22Rv1 (cell line): Measurements from ENCODE around the gene IQCK.
A peak's percentile ranks its signal among the peaks of the same experiment; 100 is the strongest.

Source experiments
- H3K27ac ChIP-seq: fragments of 450-650 bp; 2 replicates; pipeline ENCODE4 v1.5.1; 2017
- CTCF ChIP-seq: fragments of 450-650 bp; IDR thresholded peaks from 2 replicates; pipeline ENCODE4 v1.5.1; 2017; ENCODE audit warnings: mild to moderate bottlenecking
- ZFX ChIP-seq: fragments of 450-650 bp; IDR thresholded peaks from 2 replicates; pipeline ENCODE4 v1.6.1; 2017; ENCODE audit warnings: antibody characterized with exemption, borderline replicate concordance

The IQCK gene

GRCh38 chr16:19886073-19886941, 168.2 kb downstream of the IQCK start:
- H3K27ac ChIP-seq: no peak overlapping the region
- no peak for TF ChIP-seq ZFX
- TF ChIP-seq CTCF: peak; percentile 100

GRCh38 chr16:19888834-19889233, 170.8 kb downstream of the IQCK start:
- TF ChIP-seq ZFX (no peak), CTCF (no peak)
- H3K27ac ChIP-seq: no peak overlapping the region

DNA sequence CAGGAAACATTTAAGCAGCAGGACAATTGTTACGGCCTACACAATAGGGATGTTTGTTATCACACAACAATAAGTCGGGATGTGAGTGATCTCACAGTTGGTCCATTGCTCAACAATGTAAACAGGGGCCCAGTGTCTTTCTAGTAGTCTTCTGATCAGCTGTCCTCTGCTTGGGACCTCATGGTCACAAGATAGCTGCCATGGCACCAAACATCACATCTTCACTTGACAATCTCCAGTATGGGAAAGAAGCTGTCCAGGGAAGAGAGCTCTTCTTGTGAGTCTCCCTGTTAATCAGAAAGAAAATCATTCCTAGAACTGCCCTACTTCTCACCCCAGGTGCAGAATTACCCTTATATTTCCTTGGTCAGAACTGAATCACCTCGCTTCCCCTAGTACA, 172.8 kb downstream of the IQCK start:
- H3K27ac ChIP-seq: no peak overlapping the region
- no peak for TF ChIP-seq ZFX
- no peak for TF ChIP-seq CTCF

DNA sequence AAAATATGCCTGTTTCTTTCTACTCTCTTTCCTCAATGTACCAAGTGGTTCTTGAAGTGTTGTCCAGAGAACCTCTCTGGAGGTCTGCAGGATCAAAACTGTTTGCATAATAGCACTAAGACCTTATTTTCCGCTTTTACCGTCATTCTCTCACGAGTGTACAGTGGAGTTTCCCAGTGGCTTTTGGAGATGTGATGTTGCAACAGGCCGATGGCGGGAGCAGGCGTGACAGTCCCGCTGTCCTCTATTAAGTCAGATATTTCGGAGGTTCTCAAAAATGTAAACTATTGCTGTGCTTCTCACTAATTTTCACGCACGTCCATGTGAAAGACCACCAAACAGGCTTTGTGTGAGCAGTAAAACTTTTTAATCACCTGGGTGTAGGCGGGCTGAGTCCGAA, 174.8 kb downstream of the IQCK start:
- H3K27ac ChIP-seq: no peak overlapping the region
- TF ChIP-seq CTCF (no peak), ZFX (no peak)

DNA sequence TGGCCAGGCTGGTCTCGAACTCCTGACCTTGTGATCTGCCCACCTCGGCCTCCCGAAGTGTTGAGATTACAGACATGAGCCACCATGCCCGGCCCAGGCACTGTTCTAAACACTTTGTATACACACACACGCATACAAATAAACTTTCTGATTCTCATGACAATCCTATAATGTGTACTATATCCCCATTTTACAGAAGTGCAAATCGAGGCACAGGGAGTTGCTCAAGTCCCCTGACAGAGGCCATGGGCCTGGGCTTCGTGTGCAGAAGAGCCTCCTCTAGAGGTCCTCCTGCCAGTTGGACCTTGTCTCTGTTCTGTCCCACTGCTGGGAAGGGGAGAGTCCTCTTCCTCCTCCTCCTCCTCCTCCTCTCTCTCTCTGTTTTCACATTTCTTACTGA, 176.5 kb downstream of the IQCK start:
- TF ChIP-seq CTCF (no peak), ZFX (no peak)
- no peak overlapping the region for H3K27ac ChIP-seq

DNA sequence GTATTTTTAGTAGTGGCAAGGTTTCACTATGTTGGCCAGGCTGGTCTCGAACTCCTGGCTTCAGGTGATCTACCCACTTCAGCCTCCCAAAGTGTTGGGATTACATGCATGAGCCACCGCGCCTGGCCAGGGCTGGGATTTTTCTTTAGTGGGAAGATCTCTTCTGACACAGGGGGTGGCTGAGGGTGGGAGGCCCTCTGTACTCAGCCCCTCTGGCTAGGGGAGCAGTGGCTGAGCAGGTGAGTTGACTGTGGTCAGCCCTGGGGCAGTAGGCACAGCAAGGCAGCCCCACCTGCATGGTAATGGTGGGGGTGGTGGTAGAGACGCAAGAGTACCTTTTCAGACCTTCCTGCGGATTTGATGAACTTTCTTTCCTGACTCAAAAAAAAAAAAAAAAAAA, 178.9 kb downstream of the IQCK start:
- no peak overlapping the region for H3K27ac ChIP-seq
- TF ChIP-seq CTCF: no peak
- no peak for TF ChIP-seq ZFX

DNA sequence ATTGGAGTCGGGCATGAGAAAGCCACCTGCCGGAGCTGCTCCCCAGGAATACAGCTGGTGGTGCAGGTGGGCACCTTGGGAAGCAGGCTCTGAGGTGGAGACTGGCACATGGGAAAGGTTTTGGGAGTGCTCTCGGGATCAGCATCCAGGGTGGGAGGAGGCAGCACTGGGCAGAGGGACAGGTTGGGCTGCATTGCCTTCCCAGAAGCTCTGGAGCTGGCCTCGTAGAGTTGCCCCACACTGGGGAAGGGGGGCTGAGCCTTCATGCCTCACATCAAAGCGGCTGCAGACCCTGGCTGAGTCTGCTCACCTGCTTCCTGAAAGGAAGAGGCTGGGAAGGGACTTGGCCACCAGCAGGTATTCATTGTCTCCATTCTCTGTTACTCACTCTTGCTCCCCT, 180.1 kb downstream of the IQCK start:
- TF ChIP-seq ZFX: no peak
- no peak for TF ChIP-seq CTCF
- no peak overlapping the region for H3K27ac ChIP-seq
